Caco-2 (cell line): ENCODE measurements around the gene FTCDNL1. TPM values are rescaled to one million over a fixed set of nuclear protein-coding genes. Genes with fewer than 3 reads are reported as not detected.
A peak's percentile ranks its signal among the peaks of the same experiment; 100 is the strongest.

Experiments
- Bru-seq: library from RNA; stranded (reverse); fragments of 400-500 nt; gene quantifications from one replicate; lab custom pipeline; 2021; lab: Mats Ljungman, UMichigan
- BruChase-seq, 2 experiments: library from RNA; stranded (reverse); fragments of 400-500 nt; gene quantifications; one replicate each; lab custom pipeline; 2021; lab: Mats Ljungman, UMichigan
- BruUV-seq: library from RNA; stranded (reverse); fragments of 400-500 nt; replicated peaks from 2 replicates; lab custom pipeline; 2021; lab: Mats Ljungman, UMichigan
- CTCF ChIA-PET: fragments of 300-600 bp; sonication (Branson Sonifier 250); formaldehyde crosslinking; loops from one replicate; lab custom pipeline; 2022; ENCODE audit warnings: antibody characterized with exemption; lab: Charles Lee
- POLR2A ChIA-PET: fragments of 300-600 bp; sonication (Branson Sonifier 250); formaldehyde crosslinking; loops from one replicate; lab custom pipeline; 2022; ENCODE audit warnings: antibody characterized with exemption; lab: Charles Lee
- DNase-seq, 2 experiments: peaks; one replicate each; pipeline versions ENCODE4 v3.0.0 to v3.0.0-alpha.2; 2020 to 2022
- H3K27me3 ChIP-seq: replicated peaks from 2 replicates; pipeline ENCODE4 v1.6.0; 2011; ENCODE audit warnings: low read length; ENCODE audit not compliant: control insufficient read depth, insufficient read depth
- H3K36me3 ChIP-seq: 2 replicates; pipeline ENCODE4 v1.5.1; 2011; ENCODE audit warnings: low read length; ENCODE audit not compliant: control insufficient read depth, insufficient read depth
- H3K4me1 ChIP-seq: fragments of 250-450 bp; sonication (Bioruptor Pico); 2 replicates; pipeline ENCODE4 v1.5.1; 2020; ENCODE audit warnings: mild to moderate bottlenecking
- H3K4me3 ChIP-seq: 2 replicates; pipeline ENCODE4 v1.5.1; 2011; ENCODE audit warnings: low read depth, mild to moderate bottlenecking, control low read depth, low read length
- H3K9me3 ChIP-seq: fragments of 250-450 bp; sonication (Bioruptor Pico); 2 replicates; pipeline ENCODE4 v1.5.1; 2020; ENCODE audit warnings: mild to moderate bottlenecking, moderate library complexity
- H3K27ac Mint-ChIP-seq: one replicate; pipeline ENCODE4 v1.8.0; 2022; ENCODE audit warnings: mixed read lengths; ENCODE audit not compliant: unreplicated experiment
- H3K27me3 Mint-ChIP-seq: one replicate; pipeline ENCODE4 v1.8.0; 2022; ENCODE audit warnings: mixed read lengths; ENCODE audit not compliant: insufficient read depth, unreplicated experiment
- H3K36me3 Mint-ChIP-seq: one replicate; pipeline ENCODE4 v1.8.0; 2022; ENCODE audit warnings: mild to moderate bottlenecking, mixed read lengths; ENCODE audit not compliant: insufficient read depth, unreplicated experiment
- H3K4me1 Mint-ChIP-seq: one replicate; pipeline ENCODE4 v1.8.0; 2022; ENCODE audit warnings: low read depth, mixed read lengths; ENCODE audit not compliant: unreplicated experiment
- H3K4me3 Mint-ChIP-seq: one replicate; pipeline ENCODE4 v1.8.0; 2022; ENCODE audit warnings: mild to moderate bottlenecking, moderate library complexity, mixed read lengths; ENCODE audit not compliant: unreplicated experiment
- H3K9me3 Mint-ChIP-seq: one replicate; pipeline ENCODE4 v1.8.0; 2022; ENCODE audit warnings: mixed read lengths; ENCODE audit not compliant: unreplicated experiment
- intact Hi-C: fragments of 100-400 bp; cut with micrococcal nuclease; formaldehyde crosslinking; loops from one replicate; pipeline ENCODE4 v1.10.0; 2022; ENCODE audit not compliant: unreplicated experiment
- long read RNA-seq: library from polyadenylated mRNA; stranded (forward); transcript quantifications from one replicate; pipeline ENCODE4 v2.0.0, GENCODE V29; 2022
- total RNA-seq: library from RNA; stranded (reverse); gene quantifications from 2 replicates; pipeline ENCODE4 v1.2.3, GENCODE V29; 2022
- TF ChIP-seq, protein P1 (sequence below), 2 experiments: fragments of 200-600 bp in 1 of 2; IDR thresholded peaks; 1 replicate in 1 of 2; 2 replicates in 1 of 2; pipeline versions ENCODE4 v1.5.1 to v1.8.0; 2011 to 2022; ENCODE audit warnings: antibody characterized with exemption in 1 of 2, control low read depth in 1 of 2, inconsistent platforms in 1 of 2, low read depth in 1 of 2, low read length in 1 of 2, mild to moderate bottlenecking in 1 of 2, moderate library complexity in 1 of 2; ENCODE audit not compliant: insufficient read depth in 1 of 2, severe bottlenecking in 1 of 2, unreplicated experiment in 1 of 2

FTCDNL1 gene
- total RNA-seq (0.35 and 0.68 TPM in 2 replicates), Bru-seq, nascent RNA (percentile 28 among the genes with signal in this experiment), BruChase-seq, experiment 1, labeled RNA remaining after a 2-hour chase (percentile 33 among the genes with signal in this experiment), BruChase-seq, experiment 2, labeled RNA remaining after a 6-hour chase (percentile 27 among the genes with signal in this experiment)
- long read RNA-seq, partial matches to known transcripts: 0 of 1 reads
- long read RNA-seq, other reads (novel, unspliced or antisense): 0 of 1 reads

DNA sequence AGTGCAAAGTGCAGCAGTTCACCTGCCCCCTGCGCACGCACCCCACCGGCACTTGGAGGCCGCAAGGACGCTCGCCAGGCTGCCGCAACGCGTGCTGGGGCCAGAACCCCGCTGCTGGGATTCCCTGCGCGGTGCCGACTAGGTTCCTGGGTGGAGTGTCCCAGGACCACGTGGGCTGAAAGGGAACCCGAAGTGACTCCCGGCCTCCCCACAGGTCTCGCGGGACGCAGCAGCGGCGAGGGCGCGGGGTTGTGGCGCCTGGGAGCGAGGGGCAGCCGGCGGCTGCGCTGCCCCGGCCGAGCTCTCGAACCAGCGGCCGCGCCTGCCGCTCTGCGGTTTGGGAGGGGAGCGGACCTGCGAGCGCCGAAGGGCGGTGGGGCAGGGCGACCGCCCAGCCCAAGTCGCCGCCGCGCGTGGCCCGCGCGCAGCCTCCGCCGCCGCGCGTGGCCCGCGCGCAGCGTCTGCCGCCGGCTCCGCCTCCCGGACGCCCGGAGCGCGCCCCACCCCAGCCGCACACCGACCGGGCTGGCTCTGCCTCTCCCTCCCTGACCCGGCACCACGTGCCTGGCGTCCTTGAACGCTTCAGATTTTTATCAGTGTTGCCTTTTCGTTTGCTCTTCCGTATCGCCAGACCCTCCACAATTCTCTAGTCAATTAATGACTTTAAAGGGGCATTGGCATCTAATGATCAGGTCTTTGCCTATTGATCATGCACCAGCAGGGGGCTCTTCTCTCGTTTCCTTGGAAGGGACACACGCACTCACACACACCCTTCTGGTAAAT is at the start of gene FTCDNL1:
Gene FTCDNL1 (minus strand): TSS at position 475 of the 783 bp plus-strand sequence. CDS start 2,230 bp downstream, outside the sequence.
- intact Hi-C loops: loop anchor here (2.0 kb wide), 2 partner anchors 60 to 90 kb away; partner anchors contain the start of gene C2orf69

GRCh38 chr2:199896617-199897016 is 45.6 kb upstream of the FTCDNL1 start:
- ChIA-PET POLR2A (no interaction called here), CTCF (no interaction called here)
- Histone ChIP-seq H3K36me3 (no peaks in the 10 kb centered on the region), H3K9me3 (no peaks in the 10 kb centered on the region), H3K27me3 (no peaks in the 10 kb centered on the region), H3K4me1 (no peaks in the 10 kb centered on the region), H3K4me3 (no peak overlapping the region)
- Mint-ChIP-seq H3K36me3 (no peaks in the 10 kb centered on the region), H3K9me3 (no peaks in the 10 kb centered on the region), H3K27ac (no peak overlapping the region), H3K27me3 (no peaks in the 10 kb centered on the region), H3K4me1 (no peaks in the 10 kb centered on the region), H3K4me3 (no peak overlapping the region)
- TF ChIP-seq, protein P1, sequence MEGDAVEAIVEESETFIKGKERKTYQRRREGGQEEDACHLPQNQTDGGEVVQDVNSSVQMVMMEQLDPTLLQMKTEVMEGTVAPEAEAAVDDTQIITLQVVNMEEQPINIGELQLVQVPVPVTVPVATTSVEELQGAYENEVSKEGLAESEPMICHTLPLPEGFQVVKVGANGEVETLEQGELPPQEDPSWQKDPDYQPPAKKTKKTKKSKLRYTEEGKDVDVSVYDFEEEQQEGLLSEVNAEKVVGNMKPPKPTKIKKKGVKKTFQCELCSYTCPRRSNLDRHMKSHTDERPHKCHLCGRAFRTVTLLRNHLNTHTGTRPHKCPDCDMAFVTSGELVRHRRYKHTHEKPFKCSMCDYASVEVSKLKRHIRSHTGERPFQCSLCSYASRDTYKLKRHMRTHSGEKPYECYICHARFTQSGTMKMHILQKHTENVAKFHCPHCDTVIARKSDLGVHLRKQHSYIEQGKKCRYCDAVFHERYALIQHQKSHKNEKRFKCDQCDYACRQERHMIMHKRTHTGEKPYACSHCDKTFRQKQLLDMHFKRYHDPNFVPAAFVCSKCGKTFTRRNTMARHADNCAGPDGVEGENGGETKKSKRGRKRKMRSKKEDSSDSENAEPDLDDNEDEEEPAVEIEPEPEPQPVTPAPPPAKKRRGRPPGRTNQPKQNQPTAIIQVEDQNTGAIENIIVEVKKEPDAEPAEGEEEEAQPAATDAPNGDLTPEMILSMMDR (IDR thresholded peaks at IDR 0.05; ENCODE audit: insufficient read depth in 1 of 2, low read depth in 1 of 2, low read length in 1 of 2, severe bottlenecking in 1 of 2, unreplicated experiment in 1 of 2): no peak
- DNase-seq: no peak
- no TSS peak for BruUV-seq
- intact Hi-C loops: loop anchor here (1.0 kb wide), 1 partner anchor 46 kb away; no protein-coding TSS in a partner anchor

More for the DNA sequence above, at the start of gene FTCDNL1:
- DNase-seq: peak; percentile 67 to 68
- no peaks in the 10 kb centered on the region for H3K36me3 ChIP-seq
- Mint-ChIP-seq H3K36me3 (no peaks in the 10 kb centered on the region), H3K27me3 (peaks cover 15% of the 10 kb centered on the region), H3K4me1 (peaks cover 6% of the 10 kb centered on the region), H3K4me3 (peak within 1 kb of the TSS; percentile 83), H3K27ac (peak within 1 kb of the TSS; percentile 56), H3K9me3 (no peaks in the 10 kb centered on the region)
- ChIA-PET CTCF (no interaction called here), POLR2A (no interaction called here)
- TF ChIP-seq, protein P1 (IDR thresholded peaks at IDR 0.05; ENCODE audit: insufficient read depth in 1 of 2, low read depth in 1 of 2, low read length in 1 of 2, severe bottlenecking in 1 of 2, unreplicated experiment in 1 of 2): peak; percentile 74 to 78
- no peaks in the 10 kb centered on the region for H3K27me3 ChIP-seq
- no peaks in the 10 kb centered on the region for H3K9me3 ChIP-seq
- no TSS peak for BruUV-seq
- peak within 1 kb of the TSS; percentile 74 for H3K4me3 ChIP-seq
- H3K4me1 ChIP-seq: no peaks in the 10 kb centered on the region

- CTCF ChIA-PET: no interaction called here
- no TSS peak for BruUV-seq
Measured at GRCh38 chr2:199895406-199895805, 44.4 kb upstream of the FTCDNL1 start.

More at GRCh38 chr2:199895406-199895805, 44.4 kb upstream of the FTCDNL1 start:
- Mint-ChIP-seq H3K36me3 (no peaks in the 10 kb centered on the region), H3K9me3 (no peaks in the 10 kb centered on the region), H3K4me3 (no peak overlapping the region), H3K27me3 (no peaks in the 10 kb centered on the region), H3K27ac (no peak overlapping the region), H3K4me1 (no peaks in the 10 kb centered on the region)
- H3K9me3 ChIP-seq: no peaks in the 10 kb centered on the region
- no peaks in the 10 kb centered on the region for H3K4me1 ChIP-seq
- intact Hi-C loops: no loop called here
- no peaks in the 10 kb centered on the region for H3K36me3 ChIP-seq
- no peak overlapping the region for H3K4me3 ChIP-seq
- TF ChIP-seq, protein P1 (IDR thresholded peaks at IDR 0.05; ENCODE audit: insufficient read depth in 1 of 2, low read depth in 1 of 2, low read length in 1 of 2, severe bottlenecking in 1 of 2, unreplicated experiment in 1 of 2): no peak
- no peaks in the 10 kb centered on the region for H3K27me3 ChIP-seq
- DNase-seq: no peak
- POLR2A ChIA-PET: no interaction called here
